GM12878 (cell line): ENCODE data around the gene TCF12. TPM values are rescaled to one million over a fixed set of nuclear protein-coding genes. Genes with fewer than 3 reads are reported as not detected.

Experiments
- ATF2 ChIP-seq: IDR thresholded peaks from 2 replicates; pipeline ENCODE4 v1.6.1; 2012; ENCODE audit warnings: low read length, inconsistent platforms
- EZH2 ChIP-seq: IDR thresholded peaks from 2 replicates; pipeline ENCODE4 v1.6.1; 2012; ENCODE audit warnings: low read depth, mild to moderate bottlenecking, control low read depth, inconsistent platforms, low read length, borderline replicate concordance; ENCODE audit not compliant: control insufficient read depth
- FOXM1 ChIP-seq: IDR thresholded peaks from 2 replicates; pipeline ENCODE4 v1.6.1; 2012; ENCODE audit warnings: low read depth, mild to moderate bottlenecking, inconsistent platforms, low read length, moderate library complexity
- JUNB ChIP-seq: IDR thresholded peaks from 2 replicates; pipeline ENCODE4 v1.6.1; 2016; ENCODE audit warnings: antibody characterized with exemption, mild to moderate bottlenecking
- MTA3 ChIP-seq: IDR thresholded peaks from 2 replicates; pipeline ENCODE4 v1.6.1; 2012; ENCODE audit warnings: low read length, inconsistent platforms, borderline replicate concordance
- PBX3 ChIP-seq: IDR thresholded peaks from 2 replicates; pipeline ENCODE4 v1.6.1; 2011; ENCODE audit warnings: mild to moderate bottlenecking, low read depth, low read length, moderate library complexity; ENCODE audit not compliant: insufficient replicate concordance
- PRDM15 ChIP-seq: fragments of 450-650 bp; formaldehyde crosslinking; IDR thresholded peaks from 2 replicates; pipeline ENCODE4 v1.4.0; 2020; ENCODE audit warnings: mild to moderate bottlenecking, moderate library complexity
- SPI1 ChIP-seq: IDR thresholded peaks from 2 replicates; pipeline ENCODE4 v1.6.1; 2011; ENCODE audit warnings: low read depth, mild to moderate bottlenecking, low read length, moderate library complexity, borderline replicate concordance; ENCODE audit not compliant: insufficient read depth
- TCF3 ChIP-seq: IDR thresholded peaks from 2 replicates; pipeline ENCODE4 v1.6.1; 2012; ENCODE audit warnings: low read depth, mild to moderate bottlenecking, low read length, borderline replicate concordance; ENCODE audit not compliant: insufficient read depth
- WRNIP1 ChIP-seq: IDR thresholded peaks from 2 replicates; pipeline ENCODE4 v1.6.1; 2011; ENCODE audit warnings: low read depth, low read length, improper control_type of control experiment, borderline replicate concordance
- YBX1 ChIP-seq: fragments of 450-650 bp; IDR thresholded peaks from 2 replicates; pipeline ENCODE4 v1.6.1; 2016; ENCODE audit warnings: antibody characterized with exemption
- ZBTB40 ChIP-seq: fragments of 450-650 bp; IDR thresholded peaks from 2 replicates; pipeline ENCODE4 v1.6.1; 2016; ENCODE audit warnings: mild to moderate bottlenecking, moderate library complexity, borderline replicate concordance
- polyA plus RNA-seq, 11 experiments: library from polyadenylated mRNA; depleted of rRNA in 4 of 11; unstranded in 6 of 11; stranded (reverse) in 5 of 11; fragments of >200 nt; fragmentation: Nextera tagmentation in 4 of 11; fragmentation: Illumina TruSeq in 1 of 11; extraction: Ambion mirVana in 4 of 11; extraction: Trizol in 1 of 11; gene quantifications; 1 replicate in 1 of 11; 2 replicates in 10 of 11; pipeline versions ENCODE4 v1.2.1 to v1.2.3, GENCODE V29; 2011 to 2016; ENCODE audit warnings: inconsistent platforms in 2 of 11, missing spikeins in 2 of 11, low read depth in 1 of 11
- total RNA-seq, 4 experiments: library from RNA; depleted of rRNA in 3 of 4; stranded (reverse); fragments of >200 nt in 3 of 4; fragmentation: Illumina TruSeq in 1 of 4; extraction: Trizol in 1 of 4; gene quantifications; 2 replicates each; pipeline versions ENCODE4 v1.2.1 to v1.2.3, GENCODE V29; 2013 to 2021

Gene TCF12
- total and polyA plus RNA-seq, 10 of the 15 experiments (the other 5 are each of a cell fraction or from before 2014, with no cell fraction given), result 8.2 to 70.9 (median 49.5) TPM

- TF ChIP-seq PRDM15 (CRISPR knock-in tag) (no peak), PBX3 (no peak), TCF3 (no peak), SPI1 (no peak), JUNB (no peak), EZH2 (no peak), YBX1 (no peak), MTA3 (no peak), WRNIP1 (no peak), FOXM1 (no peak), ATF2 (no peak), ZBTB40 (no peak)
Measured at GRCh38 chr15:57015360-57015759, 96.9 kb downstream of the TCF12 start (continued).
